ENCODE results near the gene BIK. TPM values are rescaled to one million over a fixed set of nuclear protein-coding genes. Genes with fewer than 3 reads are reported as not detected.

Gene BIK
- polyA plus RNA-seq, 1 of the 3 experiments (the other 2 are of a cell fraction): 0.66 TPM

DNA sequence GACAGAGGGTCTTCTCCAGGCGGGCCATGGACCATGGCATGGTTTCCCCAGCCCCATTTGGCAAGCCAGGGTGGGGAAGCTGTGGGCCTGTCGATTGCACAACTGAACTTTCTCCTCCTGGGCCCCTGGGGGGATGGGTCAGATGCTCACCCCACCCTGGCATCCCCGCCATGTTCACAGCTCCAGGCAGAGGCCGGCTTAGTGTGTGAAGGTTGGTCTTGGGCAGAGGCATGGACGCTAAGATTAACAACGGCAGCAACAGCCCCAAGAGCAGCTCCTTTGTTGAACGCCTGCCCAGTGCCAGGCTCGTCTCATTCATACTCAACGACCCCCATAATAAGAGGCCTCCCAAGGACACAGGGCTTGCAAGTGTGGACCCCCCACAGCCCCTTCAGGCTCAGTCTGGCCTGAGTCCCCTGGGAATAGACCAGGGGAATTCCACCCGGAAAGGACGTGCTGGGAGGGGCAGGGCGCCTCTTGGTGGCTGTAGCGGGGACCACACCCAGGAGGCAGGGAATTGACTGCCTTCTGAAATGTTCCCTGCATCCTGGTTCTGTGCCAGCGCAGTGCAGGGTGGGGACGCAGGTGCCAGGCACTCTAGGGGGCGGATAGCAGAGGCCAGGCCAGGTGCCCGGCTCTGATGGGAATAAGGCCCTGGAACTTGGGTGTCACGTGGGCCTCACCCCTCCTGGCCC lies 49.1 kb downstream of the BIK start:
- no peaks in the 10 kb centered on the region for H3K9me3 ChIP-seq
- ChIA-PET CTCF (no interaction called here), POLR2A (no interaction called here)
- 80% methylated on average over 2 of the region's 18 CpGs for WGBS (ENCODE audit: low lambda C conversion rate)
- H3K9me2 ChIP-seq: no peaks in the 10 kb centered on the region
- TF ChIP-seq RAD21 (IDR thresholded peaks at IDR 0.05; ENCODE audit: low read length): no peak
- TF ChIP-seq, protein P1, sequence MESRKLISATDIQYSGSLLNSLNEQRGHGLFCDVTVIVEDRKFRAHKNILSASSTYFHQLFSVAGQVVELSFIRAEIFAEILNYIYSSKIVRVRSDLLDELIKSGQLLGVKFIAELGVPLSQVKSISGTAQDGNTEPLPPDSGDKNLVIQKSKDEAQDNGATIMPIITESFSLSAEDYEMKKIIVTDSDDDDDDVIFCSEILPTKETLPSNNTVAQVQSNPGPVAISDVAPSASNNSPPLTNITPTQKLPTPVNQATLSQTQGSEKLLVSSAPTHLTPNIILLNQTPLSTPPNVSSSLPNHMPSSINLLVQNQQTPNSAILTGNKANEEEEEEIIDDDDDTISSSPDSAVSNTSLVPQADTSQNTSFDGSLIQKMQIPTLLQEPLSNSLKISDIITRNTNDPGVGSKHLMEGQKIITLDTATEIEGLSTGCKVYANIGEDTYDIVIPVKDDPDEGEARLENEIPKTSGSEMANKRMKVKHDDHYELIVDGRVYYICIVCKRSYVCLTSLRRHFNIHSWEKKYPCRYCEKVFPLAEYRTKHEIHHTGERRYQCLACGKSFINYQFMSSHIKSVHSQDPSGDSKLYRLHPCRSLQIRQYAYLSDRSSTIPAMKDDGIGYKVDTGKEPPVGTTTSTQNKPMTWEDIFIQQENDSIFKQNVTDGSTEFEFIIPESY (IDR thresholded peaks at IDR 0.05; ENCODE audit: borderline replicate concordance, low read depth): no peak
- TF ChIP-seq FOXJ3 (CRISPR knock-in tag; IDR thresholded peaks at IDR 0.05): no peak
- no peak for TF ChIP-seq ELF1 (IDR thresholded peaks at IDR 0.05)
- TF ChIP-seq CTCF (IDR thresholded peaks at IDR 0.05): peak; percentile 14; the same call in 1 of the 2 replicates
- TF ChIP-seq CHD2 (IDR thresholded peaks at IDR 0.05; ENCODE audit: low read length, partially characterized antibody): no peak
- no peak overlapping the region for H2AFZ ChIP-seq (ENCODE audit: low read depth)
- H3K4me1 ChIP-seq (ENCODE audit: control insufficient read depth in 1 of 2, insufficient read depth in 2 of 2, low read depth in 1 of 2, low read length in 1 of 2): no peaks in the 10 kb centered on the region
- no peak overlapping the region for H3K4me3 ChIP-seq (ENCODE audit: low read depth in 2 of 2, low read length in 1 of 2)
- H3K79me2 ChIP-seq (ENCODE audit: insufficient read depth): peaks cover 21% of the 10 kb centered on the region
- no peaks in the 10 kb centered on the region for H3F3A ChIP-seq (replicated peaks; ENCODE audit: insufficient read depth)
- peaks cover 4% of the 10 kb centered on the region; the same call in 1 of the 2 replicates for H4K20me1 ChIP-seq (ENCODE audit: insufficient read depth)
- no peaks in the 10 kb centered on the region for H3K27me3 ChIP-seq (ENCODE audit: insufficient read depth)
- no peaks in the 10 kb centered on the region for H3K36me3 ChIP-seq (replicated peaks in 1 of 2; ENCODE audit: control insufficient read depth in 1 of 2, insufficient read depth in 2 of 2, low read length in 1 of 2)
- peak; percentile 45 for DNase-seq
- no peak overlapping the region for H3K27ac ChIP-seq (ENCODE audit: low read depth in 2 of 2, low read length in 1 of 2)
- no peak overlapping the region for H3K4me2 ChIP-seq
- H3K9ac ChIP-seq: no peak overlapping the region

- Histone ChIP-seq H3F3A (replicated peaks; ENCODE audit: insufficient read depth) (no peaks in the 10 kb centered on the region), H3K9me3 (no peaks in the 10 kb centered on the region), H3K79me2 (ENCODE audit: insufficient read depth) (peaks cover 17% of the 10 kb centered on the region; the same call in 1 of the 2 replicates), H3K36me3 (replicated peaks in 1 of 2; ENCODE audit: control insufficient read depth in 1 of 2, insufficient read depth in 2 of 2, low read length in 1 of 2) (no peaks in the 10 kb centered on the region), H3K9me2 (no peaks in the 10 kb centered on the region), H3K4me2 (no peak overlapping the region), H3K27ac (ENCODE audit: low read depth in 2 of 2, low read length in 1 of 2) (no peak overlapping the region), H3K27me3 (ENCODE audit: insufficient read depth) (no peaks in the 10 kb centered on the region), H3K4me3 (ENCODE audit: low read depth in 2 of 2, low read length in 1 of 2) (no peak overlapping the region), H3K4me1 (ENCODE audit: control insufficient read depth in 1 of 2, insufficient read depth in 2 of 2, low read depth in 1 of 2, low read length in 1 of 2) (no peaks in the 10 kb centered on the region), H2AFZ (ENCODE audit: low read depth) (no peak overlapping the region), H3K9ac (no peak overlapping the region), H4K20me1 (ENCODE audit: insufficient read depth) (peaks cover 4% of the 10 kb centered on the region; the same call in 1 of the 2 replicates)
- no peak for DNase-seq
- ChIA-PET CTCF (no interaction called here), POLR2A (no interaction called here)
- WGBS (ENCODE audit: low lambda C conversion rate): 100% methylated on average over 3 of the region's 8 CpGs
- TF ChIP-seq SIN3A (IDR thresholded peaks at IDR 0.05; ENCODE audit: borderline replicate concordance, low read depth, low read length) (no peak), EP300 (IDR thresholded peaks at IDR 0.05; ENCODE audit: borderline replicate concordance in 1 of 2, low read depth in 1 of 2, low read length in 1 of 2) (no peak), PBX3 (IDR thresholded peaks at IDR 0.05) (no peak), RFX5 (IDR thresholded peaks at IDR 0.05; ENCODE audit: low read length) (no peak), SMC3 (IDR thresholded peaks at IDR 0.05; ENCODE audit: low read depth, low read length) (no peak), TEAD4 (IDR thresholded peaks at IDR 0.05; ENCODE audit: borderline replicate concordance, insufficient read depth) (no peak), MXI1 (IDR thresholded peaks at IDR 0.05; ENCODE audit: low read depth, low read length) (no peak), EZH2phosphoT487 (IDR thresholded peaks at IDR 0.05; ENCODE audit: borderline replicate concordance, low read depth) (no peak), MAX (IDR thresholded peaks at IDR 0.05; ENCODE audit: low read depth) (no peak), CHD2 (IDR thresholded peaks at IDR 0.05; ENCODE audit: low read length, partially characterized antibody) (no peak), TAF1 (IDR thresholded peaks at IDR 0.05; ENCODE audit: borderline replicate concordance, low read depth, low read length) (no peak), RAD21 (IDR thresholded peaks at IDR 0.05; ENCODE audit: low read length) (no peak), JUND (IDR thresholded peaks at IDR 0.05) (no peak)
- TF ChIP-seq, protein P2, sequence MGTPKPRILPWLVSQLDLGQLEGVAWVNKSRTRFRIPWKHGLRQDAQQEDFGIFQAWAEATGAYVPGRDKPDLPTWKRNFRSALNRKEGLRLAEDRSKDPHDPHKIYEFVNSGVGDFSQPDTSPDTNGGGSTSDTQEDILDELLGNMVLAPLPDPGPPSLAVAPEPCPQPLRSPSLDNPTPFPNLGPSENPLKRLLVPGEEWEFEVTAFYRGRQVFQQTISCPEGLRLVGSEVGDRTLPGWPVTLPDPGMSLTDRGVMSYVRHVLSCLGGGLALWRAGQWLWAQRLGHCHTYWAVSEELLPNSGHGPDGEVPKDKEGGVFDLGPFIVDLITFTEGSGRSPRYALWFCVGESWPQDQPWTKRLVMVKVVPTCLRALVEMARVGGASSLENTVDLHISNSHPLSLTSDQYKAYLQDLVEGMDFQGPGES (IDR thresholded peaks at IDR 0.05; ENCODE audit: low read depth, low read length): no peak
Observed at GRCh38 chr22:43160497-43161126, 50.1 kb downstream of the BIK start.
